H1 (cell line): ENCODE data around the gene GSTA3. TPM values are rescaled to one million over a fixed set of nuclear protein-coding genes. Genes with fewer than 3 reads are reported as not detected.

ENCODE experiments used
- CTCF ChIA-PET: fragments of 300-600 bp; sonication (Branson Sonifier 250); formaldehyde crosslinking; loops from one replicate; lab custom pipeline; 2021; ENCODE audit not compliant: partially characterized antibody; lab: Charles Lee
- POLR2A ChIA-PET: fragments of 300-600 bp; sonication (Branson Sonifier 250); formaldehyde crosslinking; loops from one replicate; lab custom pipeline; 2021; ENCODE audit warnings: inconsistent platforms; ENCODE audit not compliant: partially characterized antibody; lab: Charles Lee
- DNase-seq, 2 experiments: peaks; one replicate each; pipeline versions ENCODE4 v3.0.0 to v3.0.0-alpha.2; 2010 to 2022; ENCODE audit warnings: low spot score in 2 of 2, low read depth in 1 of 2, mixed read lengths in 1 of 2
- FAIRE-seq: peaks from 2 replicates; lab custom pipeline; 2011; peaks lifted over from hg19 to GRCh38; lab: Jason Lieb, UNC
- H2AFZ ChIP-seq: 2 replicates; pipeline ENCODE4 v1.8.1; 2012; ENCODE audit warnings: low read length, inconsistent platforms
- H2AK5ac ChIP-seq: 2 replicates; pipeline ENCODE4 v1.6.1; 2013; ENCODE audit warnings: low read depth, low read length
- H2BK120ac ChIP-seq: replicated peaks from 2 replicates; pipeline ENCODE3; 2013; ENCODE audit warnings: low read depth, low read length, inconsistent platforms
- H2BK12ac ChIP-seq: 2 replicates; pipeline ENCODE4 v1.6.1; 2013; ENCODE audit warnings: low read depth, low read length
- H2BK15ac ChIP-seq: 2 replicates; pipeline ENCODE4 v1.6.1; 2013; ENCODE audit warnings: low read length
- H2BK20ac ChIP-seq: 2 replicates; pipeline ENCODE4 v1.6.1; 2013; ENCODE audit warnings: low read length
- H2BK5ac ChIP-seq: 2 replicates; pipeline ENCODE4 v1.6.1; 2013; ENCODE audit warnings: low read depth, low read length
- H3K14ac ChIP-seq: 2 replicates; pipeline ENCODE4 v1.6.1; 2013; ENCODE audit warnings: inconsistent platforms; ENCODE audit not compliant: insufficient read length
- H3K18ac ChIP-seq: 2 replicates; pipeline ENCODE4 v1.6.1; 2013; ENCODE audit warnings: low read length; ENCODE audit errors: extremely low read depth
- H3K23ac ChIP-seq: 2 replicates; pipeline ENCODE4 v1.6.1; 2013; ENCODE audit warnings: inconsistent platforms; ENCODE audit not compliant: insufficient read length
- H3K23me2 ChIP-seq: 2 replicates; pipeline ENCODE4 v1.6.1; 2013; ENCODE audit warnings: low read depth, low read length
- H3K27ac ChIP-seq: 2 replicates; pipeline ENCODE4 v1.6.1; 2011; ENCODE audit warnings: low read depth, low read length, inconsistent platforms
- H3K27me3 ChIP-seq, 4 experiments: replicated peaks in 1 of 4; 1 replicate in 1 of 4; 2 replicates in 3 of 4; pipeline versions ENCODE4 v1.6.1 to v1.8.1; 2011 to 2013; ENCODE audit warnings: low read length in 3 of 4, mild to moderate bottlenecking in 3 of 4, inconsistent platforms in 2 of 4, mixed read lengths in 2 of 4, moderate library complexity in 1 of 4; ENCODE audit not compliant: control insufficient read depth in 3 of 4, insufficient read depth in 3 of 4; ENCODE audit errors: extremely low read depth in 1 of 4
- H3K36me3 ChIP-seq, 4 experiments: 2 replicates each; pipeline versions ENCODE4 v1.6.1 to v1.8.1; 2011 to 2013; ENCODE audit warnings: mild to moderate bottlenecking in 4 of 4, low read length in 3 of 4, moderate library complexity in 2 of 4, control low read depth in 1 of 4, inconsistent platforms in 1 of 4; ENCODE audit not compliant: insufficient read depth in 4 of 4, control insufficient read depth in 2 of 4
- H3K4ac ChIP-seq: replicated peaks from 2 replicates; pipeline ENCODE3; 2013; ENCODE audit warnings: low read length, low read depth, mixed read lengths, inconsistent platforms; ENCODE audit not compliant: insufficient read length
- H3K4me1 ChIP-seq, 4 experiments: replicated peaks in 1 of 4; 1 replicate in 1 of 4; 2 replicates in 3 of 4; pipeline versions ENCODE4 v1.6.1 to v1.8.1; 2011 to 2013; ENCODE audit warnings: low read length in 3 of 4, inconsistent platforms in 2 of 4, mixed read lengths in 1 of 4; ENCODE audit not compliant: insufficient read depth in 4 of 4, control insufficient read depth in 3 of 4
- H3K4me2 ChIP-seq, 2 experiments: 2 replicates each; pipeline versions ENCODE4 v1.6.1 to v1.8.1; 2011 to 2013; ENCODE audit warnings: low read depth in 2 of 2, low read length in 2 of 2, control low read depth in 1 of 2, inconsistent platforms in 1 of 2, mild to moderate bottlenecking in 1 of 2; ENCODE audit not compliant: insufficient read depth in 1 of 2
- H3K4me3 ChIP-seq, 4 experiments: fragments of 200-600, 300-600 bp in 1 of 4; sonication (generic), shearing (Covaris generic), sonication (Bioruptor Twin) in 1 of 4; 2 replicates each; pipeline versions ENCODE4 v1.5.1 to v1.8.1; 2011 to 2016; ENCODE audit warnings: low read length in 4 of 4, low read depth in 3 of 4, control low read depth in 2 of 4, inconsistent platforms in 2 of 4, mild to moderate bottlenecking in 2 of 4, mixed read lengths in 1 of 4, moderate library complexity in 1 of 4; ENCODE audit not compliant: insufficient read depth in 2 of 4; ENCODE audit errors: extremely low read depth in 1 of 4
- H3K56ac ChIP-seq: replicated peaks from 2 replicates; pipeline ENCODE3; 2013; ENCODE audit warnings: low read depth, mild to moderate bottlenecking, mixed read lengths, low read length, inconsistent platforms; ENCODE audit not compliant: insufficient read length
- H3K79me1 ChIP-seq: 2 replicates; pipeline ENCODE4 v1.6.1; 2013; ENCODE audit warnings: low read depth, low read length, control low read depth
- H3K79me2 ChIP-seq, 2 experiments: 2 replicates each; pipeline versions ENCODE4 v1.6.1 to v1.8.1; 2012 to 2013; ENCODE audit warnings: low read length in 2 of 2, mild to moderate bottlenecking in 2 of 2, inconsistent platforms in 1 of 2; ENCODE audit not compliant: insufficient read depth in 2 of 2, control insufficient read depth in 1 of 2
- H3K9ac ChIP-seq, 4 experiments: replicated peaks in 1 of 4; 1 replicate in 1 of 4; 2 replicates in 3 of 4; pipeline versions ENCODE4 v1.6.1 to v1.8.1; 2011 to 2013; ENCODE audit warnings: low read depth in 3 of 4, low read length in 3 of 4, control low read depth in 2 of 4, mild to moderate bottlenecking in 2 of 4, moderate library complexity in 2 of 4, inconsistent platforms in 1 of 4; ENCODE audit errors: extremely low read depth in 1 of 4
- H3K9me3 ChIP-seq, 2 experiments: 2 replicates each; pipeline versions ENCODE4 v1.6.1 to v1.8.1; 2012 to 2013; ENCODE audit warnings: mild to moderate bottlenecking in 2 of 2, moderate library complexity in 2 of 2, control low read depth in 1 of 2, inconsistent platforms in 1 of 2, low read depth in 1 of 2, low read length in 1 of 2, mixed read lengths in 1 of 2; ENCODE audit not compliant: insufficient read depth in 2 of 2
- H4K20me1 ChIP-seq, 2 experiments: replicated peaks in 1 of 2; 2 replicates each; pipeline versions ENCODE3 to v1.8.1; 2011 to 2013; ENCODE audit warnings: inconsistent platforms in 2 of 2, low read length in 2 of 2, mild to moderate bottlenecking in 1 of 2; ENCODE audit not compliant: insufficient read depth in 2 of 2, control insufficient read depth in 1 of 2
- H4K5ac ChIP-seq: 2 replicates; pipeline ENCODE4 v1.6.1; 2013; ENCODE audit warnings: low read length, low read depth, mixed read lengths, inconsistent platforms; ENCODE audit not compliant: insufficient read length
- H4K8ac ChIP-seq: 2 replicates; pipeline ENCODE4 v1.8.0; 2013; ENCODE audit warnings: mild to moderate bottlenecking, moderate library complexity, low read length, inconsistent platforms; ENCODE audit not compliant: insufficient read depth; ENCODE audit errors: extremely low read depth
- H4K91ac ChIP-seq: replicated peaks from 2 replicates; pipeline ENCODE3; 2013; ENCODE audit warnings: low read length, mixed read lengths, inconsistent platforms; ENCODE audit not compliant: insufficient read length
- EP300 ChIP-seq, 2 experiments: IDR thresholded peaks; 1 replicate in 1 of 2; 2 replicates in 1 of 2; pipeline ENCODE4 v1.6.1; 2011 to 2012; ENCODE audit warnings: low read depth in 2 of 2, low read length in 2 of 2, mild to moderate bottlenecking in 2 of 2, borderline replicate concordance in 1 of 2, inconsistent platforms in 1 of 2, moderate library complexity in 1 of 2
- SIX5 ChIP-seq: IDR thresholded peaks from 2 replicates; pipeline ENCODE4 v1.6.1; 2011; ENCODE audit warnings: mild to moderate bottlenecking, low read depth, low read length
- WGBS, 2 experiments: shearing (Covaris generic) in 1 of 2; methylation state at CpG; one replicate each; pipeline versions ENCODE4 v1.1.6 to v1.1.7; 2013 to 2015; ENCODE audit warnings: low lambda C conversion rate in 2 of 2, mixed read lengths in 2 of 2, inconsistent platforms in 1 of 2, low coverage in 1 of 2, missing lambda C conversion rate in 1 of 2; ENCODE audit not compliant: insufficient replicate concordance in 2 of 2, insufficient coverage in 1 of 2, insufficient read length in 1 of 2; ENCODE audit errors: extremely low coverage in 1 of 2, missing lambda C conversion rate in 1 of 2; 5-methylcytosine and 5-hydroxymethylcytosine counted together
- polyA plus RNA-seq, 7 experiments: library from polyadenylated mRNA; depleted of rRNA in 3 of 7; stranded (reverse) in 5 of 7; unstranded in 2 of 7; fragments of >200 nt in 5 of 7; fragments of 200-250 nt in 2 of 7; gene quantifications; 1 replicate in 5 of 7; 2 replicates in 1 of 7; 4 replicates in 1 of 7; pipeline versions ENCODE4 v1.2.1 to v1.2.3, GENCODE V29; 2011 to 2013; ENCODE audit warnings: missing spikeins in 2 of 7, mixed read lengths in 2 of 7
- total RNA-seq: library from RNA; stranded (reverse); fragmentation: NEBNext Ultra II Directional; extraction: Animal tissue kit (Norgen Biotek cat#: 25700); gene quantifications from 2 replicates; pipeline ENCODE4 v1.2.1, GENCODE V29; 2021

Gene GSTA3
- total and polyA plus RNA-seq, 2 of the 8 experiments (the other 6 are each of a cell fraction or from before 2014, with no cell fraction given), result not detected

GRCh38 chr6:52893803-52894202, 15.7 kb downstream of the GSTA3 start:
- no peak overlapping the region for H2BK12ac ChIP-seq
- 0 out of 2 replicates have a peak, but pooled peaks cover under 1% of the 10 kb centered on the region for H3K23me2 ChIP-seq
- CTCF ChIA-PET, result interaction anchor here (0.6 to 0.8 kb wide), 4 partner anchors 11 to 835 kb away, joined by 3 read pairs; no protein-coding TSS in a partner anchor
- no peak overlapping the region for H3K4me2 ChIP-seq
- H2BK120ac ChIP-seq, result no peak overlapping the region
- no peak overlapping the region for H2BK20ac ChIP-seq
- H3K14ac ChIP-seq, result no peak overlapping the region
- no peak overlapping the region for H4K5ac ChIP-seq
- H3K9ac ChIP-seq, result no peak overlapping the region
- H2BK15ac ChIP-seq, result no peak overlapping the region
- no peak overlapping the region for H3K4ac ChIP-seq
- H3K4me3 ChIP-seq, result no peak overlapping the region
- H4K91ac ChIP-seq, result no peak overlapping the region
- peaks cover 3 to 4% of the 10 kb centered on the region in 2 experiments; a peak in 3 of 4 replicates for H3K9me3 ChIP-seq
- H4K20me1 ChIP-seq, result no peaks in the 10 kb centered on the region
- no peak overlapping the region for H3K18ac ChIP-seq
- no peak overlapping the region for H2AK5ac ChIP-seq
- H3K79me2 ChIP-seq, result no peaks in the 10 kb centered on the region
- no peak overlapping the region for H4K8ac ChIP-seq
- 88% methylated on average over 2 of the region's 2 CpGs; no CpG with 5 or more reads in 1 of the 2 experiments for WGBS, 2 experiments
- no peaks in the 10 kb centered on the region for H3K36me3 ChIP-seq
- H3K27me3 ChIP-seq, result peaks cover 0 to 1% (median 0%) of the 10 kb centered on the region in 4 experiments; a peak in 1 of 7 replicates
- H3K79me1 ChIP-seq, result no peaks in the 10 kb centered on the region
- H3K27ac ChIP-seq, result no peak overlapping the region
- H3K4me1 ChIP-seq, result no peaks in the 10 kb centered on the region
- H3K23ac ChIP-seq, result no peak overlapping the region
- H3K56ac ChIP-seq, result no peak overlapping the region
- H2BK5ac ChIP-seq, result no peak overlapping the region
- H2AFZ ChIP-seq, result no peak overlapping the region
- no peak for DNase-seq
- TF ChIP-seq EP300 (IDR thresholded peaks at IDR 0.05; ENCODE audit: borderline replicate concordance in 1 of 2, low read depth in 2 of 2, low read length in 2 of 2) (no peak), SIX5 (no peak)
- POLR2A ChIA-PET, result no interaction called here
- FAIRE-seq, result no peak
